Measurements from ENCODE around the gene KMT2E.
"Not testable (repeated sequence)": the region's sequence is repeated elsewhere in the genome, so short reads cannot be mapped to it uniquely, and the experiment has no call there.

The KMT2E gene

GRCh38 chr7:105027176-105027853 lies 13.3 kb downstream of the KMT2E start:
- no peak for DNase-seq (ENCODE audit: low read depth)

- no peak for DNase-seq (ENCODE audit: low read depth)
These were observed 14.0 kb downstream of the KMT2E start for GRCh38 chr7:105028004-105028403.

- not testable (repeated sequence) for DNase-seq (ENCODE audit: low read depth)
These were observed 14.9 kb downstream of the KMT2E start for GRCh38 chr7:105028941-105029340.

- DNase-seq (ENCODE audit: low read depth) = no peak
These were observed 16.4 kb downstream of the KMT2E start for GRCh38 chr7:105030447-105030846.

GRCh38 chr7:105032553-105033214 lies 18.7 kb downstream of the KMT2E start:
- DNase-seq (ENCODE audit: low read depth) = no peak

- no peak for DNase-seq (ENCODE audit: low read depth)
These were observed 21.3 kb downstream of the KMT2E start for GRCh38 chr7:105035349-105035748.

- DNase-seq (ENCODE audit: low read depth) = no peak
These were observed 22.5 kb downstream of the KMT2E start for GRCh38 chr7:105036217-105037168.

- no peak for DNase-seq (ENCODE audit: low read depth)
These were observed 23.3 kb downstream of the KMT2E start for GRCh38 chr7:105037319-105037718.

- no peak for DNase-seq (ENCODE audit: low read depth)
These were observed 30.6 kb downstream of the KMT2E start for GRCh38 chr7:105044449-105045070.

GRCh38 chr7:105046414-105046813 lies 32.4 kb downstream of the KMT2E start:
- DNase-seq (ENCODE audit: low read depth) = no peak

GRCh38 chr7:105047932-105048331 lies 33.9 kb downstream of the KMT2E start:
- DNase-seq (ENCODE audit: low read depth) = no peak

GRCh38 chr7:105050493-105050892 lies 36.5 kb downstream of the KMT2E start:
- no peak for DNase-seq (ENCODE audit: low read depth)

- not testable (repeated sequence) for DNase-seq (ENCODE audit: low read depth)
These were observed 36.9 kb downstream of the KMT2E start for GRCh38 chr7:105050899-105051298.

- DNase-seq (ENCODE audit: low read depth) = no peak
These were observed 41.1 kb downstream of the KMT2E start for GRCh38 chr7:105055084-105055483.

GRCh38 chr7:105055621-105056020 lies 41.6 kb downstream of the KMT2E start:
- no peak for DNase-seq (ENCODE audit: low read depth)

GRCh38 chr7:105057472-105057871 lies 43.5 kb downstream of the KMT2E start:
- DNase-seq (ENCODE audit: low read depth) = no peak

- no peak for DNase-seq (ENCODE audit: low read depth)
These were observed 46.4 kb downstream of the KMT2E start for GRCh38 chr7:105060437-105060836.

- DNase-seq (ENCODE audit: low read depth) = no peak
These were observed 46.9 kb downstream of the KMT2E start for GRCh38 chr7:105060923-105061322.

GRCh38 chr7:105065104-105065503 lies 51.1 kb downstream of the KMT2E start:
- DNase-seq (ENCODE audit: low read depth) = no peak

- DNase-seq (ENCODE audit: low read depth) = no peak
These were observed 53.7 kb downstream of the KMT2E start for GRCh38 chr7:105067691-105068090.

- DNase-seq (ENCODE audit: low read depth) = no peak
These were observed 54.9 kb downstream of the KMT2E start for GRCh38 chr7:105068886-105069285.

- DNase-seq (ENCODE audit: low read depth) = no peak
These were observed 59.1 kb downstream of the KMT2E start for GRCh38 chr7:105073143-105073542.

Data from CMK (cell line).